ENCODE results near the gene PREB.

PREB gene

GRCh38 chr2:27126252-27126710, 8.2 kb downstream of the PREB start:
- Histone ChIP-seq H4K20me1 (ENCODE audit: low read depth, low read length) (no peaks in the 10 kb centered on the region), H3K9me2 (replicated peaks; ENCODE audit: insufficient read depth, low read length) (no peaks in the 10 kb centered on the region), H3K9ac (ENCODE audit: low read length) (no peak overlapping the region), H3K9me3 (ENCODE audit: insufficient read depth, low read length) (no peaks in the 10 kb centered on the region), H3K4me2 (ENCODE audit: low read depth, low read length, poor library complexity, severe bottlenecking) (no peak overlapping the region), H3K27ac (ENCODE audit: low read depth, low read length) (no peak overlapping the region), H2AFZ (ENCODE audit: low read depth, low read length, severe bottlenecking) (no peak overlapping the region), H3K79me2 (ENCODE audit: insufficient read depth, low read length) (no peaks in the 10 kb centered on the region), H3K36me3 (ENCODE audit: low read length) (no peaks in the 10 kb centered on the region), H3K4me3 (ENCODE audit: insufficient read depth, low read length, poor library complexity, severe bottlenecking) (no peak overlapping the region), H3K27me3 (ENCODE audit: low read length) (no peaks in the 10 kb centered on the region), H3F3A (ENCODE audit: insufficient read depth) (peaks cover 7% of the 10 kb centered on the region; the same call in 1 of the 2 replicates)
- no peak for TF ChIP-seq CTCF (IDR thresholded peaks at IDR 0.05; ENCODE audit: insufficient read depth, low read length, poor library complexity, severe bottlenecking)
- no peak for TF ChIP-seq EZH2phosphoT487 (conservative IDR thresholded peaks at IDR 0.05; ENCODE audit: low read length)

- Histone ChIP-seq H2AFZ (ENCODE audit: low read depth, low read length, severe bottlenecking) (no peak overlapping the region), H3K27me3 (ENCODE audit: low read length) (no peaks in the 10 kb centered on the region), H4K20me1 (ENCODE audit: low read depth, low read length) (no peaks in the 10 kb centered on the region), H3K4me3 (ENCODE audit: insufficient read depth, low read length, poor library complexity, severe bottlenecking) (no peak overlapping the region), H3K4me2 (ENCODE audit: low read depth, low read length, poor library complexity, severe bottlenecking) (no peak overlapping the region), H3K79me2 (ENCODE audit: insufficient read depth, low read length) (no peaks in the 10 kb centered on the region), H3F3A (ENCODE audit: insufficient read depth) (peaks cover 7% of the 10 kb centered on the region; the same call in 1 of the 2 replicates), H3K9me2 (replicated peaks; ENCODE audit: insufficient read depth, low read length) (no peaks in the 10 kb centered on the region), H3K9ac (ENCODE audit: low read length) (no peak overlapping the region), H3K36me3 (ENCODE audit: low read length) (no peaks in the 10 kb centered on the region), H3K9me3 (ENCODE audit: insufficient read depth, low read length) (no peaks in the 10 kb centered on the region), H3K27ac (ENCODE audit: low read depth, low read length) (no peak overlapping the region)
- TF ChIP-seq CTCF (IDR thresholded peaks at IDR 0.05; ENCODE audit: insufficient read depth, low read length, poor library complexity, severe bottlenecking) (no peak), EZH2phosphoT487 (conservative IDR thresholded peaks at IDR 0.05; ENCODE audit: low read length) (no peak)
These were observed 9.3 kb downstream of the PREB start for GRCh38 chr2:27125104-27125503.

GRCh38 chr2:27123302-27124150, 10.9 kb downstream of the PREB start, which contains the start of gene ABHD1:
Gene ABHD1 (plus strand): TSS chr2:27123815. CDS start chr2:27123949, 134 bp downstream.
- H3K27me3 ChIP-seq (ENCODE audit: low read length), result no peaks in the 10 kb centered on the region

More at GRCh38 chr2:27123302-27124150, 10.9 kb downstream of the PREB start, which contains the start of gene ABHD1:
- no peak within 1 kb of the TSS for H3K4me3 ChIP-seq (ENCODE audit: insufficient read depth, low read length, poor library complexity, severe bottlenecking)
- no peaks in the 10 kb centered on the region for H3K36me3 ChIP-seq (ENCODE audit: low read length)
- H3K9me2 ChIP-seq (replicated peaks; ENCODE audit: insufficient read depth, low read length), result no peaks in the 10 kb centered on the region
- H3K4me2 ChIP-seq (ENCODE audit: low read depth, low read length, poor library complexity, severe bottlenecking), result peak within 1 kb of the TSS; percentile 19
- H4K20me1 ChIP-seq (ENCODE audit: low read depth, low read length), result no peaks in the 10 kb centered on the region
- H3F3A ChIP-seq (ENCODE audit: insufficient read depth), result no peaks in the 10 kb centered on the region
- H3K9me3 ChIP-seq (ENCODE audit: insufficient read depth, low read length), result no peaks in the 10 kb centered on the region
- H3K27ac ChIP-seq (ENCODE audit: low read depth, low read length), result no peak within 1 kb of the TSS
- no peak within 1 kb of the TSS for H3K9ac ChIP-seq (ENCODE audit: low read length)
- TF ChIP-seq CTCF (IDR thresholded peaks at IDR 0.05; ENCODE audit: insufficient read depth, low read length, poor library complexity, severe bottlenecking) (no peak), EZH2phosphoT487 (conservative IDR thresholded peaks at IDR 0.05; ENCODE audit: low read length) (no peak)
- H3K79me2 ChIP-seq (ENCODE audit: insufficient read depth, low read length), result no peaks in the 10 kb centered on the region
- peak within 1 kb of the TSS; percentile 24 for H2AFZ ChIP-seq (ENCODE audit: low read depth, low read length, severe bottlenecking)
